PFSK-1 (cell line): ENCODE measurements around the gene GADD45G.

Source experiments
- FOXP2 ChIP-seq: optimal IDR thresholded peaks from 2 replicates; pipeline ENCODE3; 2011; ENCODE audit warnings: borderline replicate concordance, control low read depth, inconsistent platforms; ENCODE audit not compliant: insufficient read depth; ENCODE audit errors: extremely low read length, extremely low read depth
- POLR2AphosphoS5 ChIP-seq: IDR thresholded peaks from 2 replicates; pipeline ENCODE4 v1.6.1; 2012; ENCODE audit warnings: low read depth, mild to moderate bottlenecking, control low read depth, low read length, moderate library complexity
- REST ChIP-seq, 2 experiments: IDR thresholded peaks; 2 replicates each; pipeline versions ENCODE4 v1.6.1 to v1.8.0; 2011 to 2012; ENCODE audit warnings: low read depth in 2 of 2, low read length in 2 of 2, control low read depth in 1 of 2, inconsistent platforms in 1 of 2, mild to moderate bottlenecking in 1 of 2, moderate library complexity in 1 of 2; ENCODE audit not compliant: insufficient read depth in 1 of 2
- SIN3A ChIP-seq: IDR thresholded peaks from 2 replicates; pipeline ENCODE4 v1.6.1; 2012; ENCODE audit warnings: mild to moderate bottlenecking, low read length, moderate library complexity, borderline replicate concordance; ENCODE audit not compliant: insufficient read depth
- TAF1 ChIP-seq: IDR thresholded peaks from 2 replicates; pipeline ENCODE4 v1.6.1; 2012; ENCODE audit warnings: low read length, control low read depth, borderline replicate concordance; ENCODE audit not compliant: insufficient read depth

GADD45G gene

GRCh38 chr9:89622933-89623861 lies 18.4 kb downstream of the GADD45G start:
- TF ChIP-seq FOXP2 (no peak), SIN3A (no peak), POLR2AphosphoS5 (no peak), REST (IDR thresholded peaks at IDR 0.05; ENCODE audit: insufficient read depth in 1 of 2, low read depth in 2 of 2, low read length in 2 of 2) (no peak), TAF1 (no peak)

GRCh38 chr9:89623925-89624420 lies 19.2 kb downstream of the GADD45G start:
- TF ChIP-seq REST (IDR thresholded peaks at IDR 0.05; ENCODE audit: insufficient read depth in 1 of 2, low read depth in 2 of 2, low read length in 2 of 2) (no peak), POLR2AphosphoS5 (no peak), TAF1 (no peak), SIN3A (no peak), FOXP2 (no peak)

DNA sequence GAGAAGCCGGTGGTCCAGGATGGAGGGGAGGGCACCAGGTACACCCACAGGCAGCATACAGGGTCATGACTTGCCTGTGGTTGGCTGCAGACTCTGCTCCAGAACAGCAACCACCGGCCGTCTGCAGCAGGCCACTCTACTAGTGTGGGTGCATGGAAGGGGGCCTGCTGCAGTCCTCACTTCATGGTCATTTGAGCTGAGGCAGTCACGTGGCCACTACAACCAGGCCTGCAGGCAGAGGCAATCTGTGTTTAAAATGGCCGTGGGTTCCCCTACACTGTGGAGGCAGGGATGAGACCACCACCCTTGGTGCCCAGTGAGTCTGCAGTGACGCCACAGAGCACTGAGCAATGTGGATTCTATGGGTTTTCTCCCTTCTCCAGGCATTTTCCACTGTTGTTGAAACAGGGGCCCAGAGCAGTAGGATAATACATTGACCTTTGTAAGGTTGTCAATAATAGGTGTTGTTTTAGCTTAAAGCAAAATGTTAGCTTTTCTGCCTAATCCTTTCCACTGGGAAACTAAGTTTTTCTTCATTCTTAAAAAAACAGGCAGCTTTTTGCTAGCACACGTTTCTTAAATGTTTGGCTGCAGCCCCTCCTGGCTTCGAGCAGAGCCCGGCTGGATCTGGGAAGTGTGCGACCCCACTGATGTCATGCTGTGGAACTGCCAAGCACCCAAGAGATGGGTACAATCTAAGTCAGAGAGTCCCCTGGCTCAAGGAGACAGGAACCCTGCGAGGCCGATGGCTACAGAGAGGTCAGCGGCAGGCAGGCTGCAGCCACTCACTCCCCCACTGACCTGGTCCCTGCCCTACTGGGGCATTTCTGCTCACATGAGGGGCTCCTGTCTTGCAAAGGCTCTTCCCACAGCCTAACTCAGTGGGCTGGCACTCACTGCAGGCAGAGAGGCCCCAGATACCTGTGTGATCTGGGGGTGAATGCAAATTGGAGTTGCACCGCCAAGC lies 21.2 kb downstream of the GADD45G start:
- TF ChIP-seq SIN3A (no peak), FOXP2 (no peak), POLR2AphosphoS5 (no peak), TAF1 (no peak), REST (IDR thresholded peaks at IDR 0.05; ENCODE audit: insufficient read depth in 1 of 2, low read depth in 2 of 2, low read length in 2 of 2) (no peak)

DNA sequence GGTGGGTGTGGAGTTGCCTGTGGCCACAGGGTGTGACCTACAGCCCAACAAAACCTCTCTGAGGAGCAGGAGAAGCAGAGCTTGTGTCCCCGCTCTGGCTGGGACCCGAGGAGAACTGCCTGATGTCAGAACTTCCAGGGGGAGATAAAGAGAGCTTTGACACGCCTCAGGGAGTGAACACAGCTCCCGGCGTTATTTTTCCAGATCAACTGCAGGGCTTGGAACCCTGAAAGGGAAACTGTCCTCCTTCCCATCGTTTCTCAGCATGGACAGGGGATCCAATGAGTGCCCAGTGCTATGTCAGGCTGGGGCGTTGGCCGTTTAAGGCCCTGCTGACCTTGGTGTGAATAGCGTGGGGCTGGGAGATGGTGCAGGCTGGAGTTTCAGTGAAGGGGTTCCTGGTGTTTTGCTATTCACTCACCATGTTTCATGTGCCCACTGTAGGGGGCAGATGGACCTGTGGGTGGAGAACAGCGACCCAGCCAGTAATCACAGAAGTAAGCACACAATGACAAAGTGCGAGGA lies 22.0 kb downstream of the GADD45G start:
- TF ChIP-seq SIN3A, result no peak
- TF ChIP-seq POLR2AphosphoS5, result no peak
- no peak for TF ChIP-seq REST (IDR thresholded peaks at IDR 0.05; ENCODE audit: insufficient read depth in 1 of 2, low read depth in 2 of 2, low read length in 2 of 2)
- TF ChIP-seq FOXP2, result no peak
- TF ChIP-seq TAF1, result no peak
